IMR-90 (cell line): Measurements from ENCODE around the gene LEPR. TPM values are rescaled to one million over a fixed set of nuclear protein-coding genes. Genes with fewer than 3 reads are reported as not detected.

Experiments used
- ATAC-seq: fragments of 200-7000 bp; cut with Tn5 transposase; 2 replicates; pipeline ENCODE4 v1.9.1; 2020; ENCODE audit warnings: low read depth, mild to moderate bottlenecking, moderate library complexity
- BruUV-seq: library from RNA; stranded (reverse); fragments of 400-500 nt; replicated peaks from 2 replicates; lab custom pipeline; 2021; lab: Mats Ljungman, UMichigan
- CTCF ChIA-PET: fragments of 300-600 bp; formaldehyde crosslinking; extraction: SDS; loops from one replicate; lab custom pipeline; 2021; ENCODE audit warnings: antibody characterized with exemption; lab: Yijun Ruan, JAX
- POLR2A ChIA-PET: fragments of 300-600 bp; sonication (Branson Sonifier 250); formaldehyde crosslinking; loops from one replicate; lab custom pipeline; 2022; ENCODE audit warnings: antibody characterized with exemption; ENCODE audit not compliant: unreplicated experiment; lab: Charles Lee
- DNase-seq: peaks from one replicate; pipeline ENCODE4 v3.0.0; 2013
- H2AFZ ChIP-seq: replicated peaks from 2 replicates; pipeline ENCODE3; 2013; ENCODE audit warnings: low read length, mild to moderate bottlenecking; ENCODE audit not compliant: poor library complexity
- H2AK5ac ChIP-seq: 2 replicates; pipeline ENCODE4 v1.6.1; 2013; ENCODE audit warnings: low read depth, low read length, inconsistent platforms
- H2AK9ac ChIP-seq: replicated peaks from 2 replicates; pipeline ENCODE3; 2013; ENCODE audit warnings: mild to moderate bottlenecking, low read depth, low read length, moderate library complexity; ENCODE audit not compliant: poor library complexity
- H2BK120ac ChIP-seq: 2 replicates; pipeline ENCODE4 v1.6.1; 2013; ENCODE audit warnings: low read depth, low read length, inconsistent platforms
- H2BK15ac ChIP-seq: 3 replicates; pipeline ENCODE4 v1.6.1; 2013; ENCODE audit warnings: low read depth, low read length, inconsistent platforms
- H2BK20ac ChIP-seq: 2 replicates; pipeline ENCODE4 v1.6.1; 2013; ENCODE audit warnings: low read depth, mild to moderate bottlenecking, inconsistent platforms, low read length, moderate library complexity
- H2BK5ac ChIP-seq: 2 replicates; pipeline ENCODE4 v1.6.1; 2013; ENCODE audit warnings: mild to moderate bottlenecking, low read depth, low read length, inconsistent platforms; ENCODE audit not compliant: poor library complexity, severe bottlenecking
- H3K14ac ChIP-seq: replicated peaks from 2 replicates; pipeline ENCODE4 v1.6.1; 2013; ENCODE audit warnings: low read depth, low read length, inconsistent platforms
- H3K18ac ChIP-seq: 2 replicates; pipeline ENCODE4 v1.6.1; 2013; ENCODE audit warnings: low read depth, low read length, control low read depth
- H3K23ac ChIP-seq: 2 replicates; pipeline ENCODE4 v1.6.1; 2013; ENCODE audit warnings: low read depth, low read length, inconsistent platforms
- H3K27ac ChIP-seq: 2 replicates; pipeline ENCODE4 v1.5.1; 2013; ENCODE audit warnings: mild to moderate bottlenecking, control low read depth, low read length; ENCODE audit not compliant: insufficient read depth
- H3K27me3 ChIP-seq: 2 replicates; pipeline ENCODE4 v1.6.1; 2013; ENCODE audit warnings: low read length; ENCODE audit not compliant: control insufficient read depth, insufficient read depth
- H3K36me3 ChIP-seq: 2 replicates; pipeline ENCODE4 v1.6.1; 2013; ENCODE audit warnings: low read length, mixed read lengths; ENCODE audit not compliant: control insufficient read depth, insufficient read depth
- H3K4ac ChIP-seq: 2 replicates; pipeline ENCODE4 v1.6.1; 2013; ENCODE audit warnings: low read depth, low read length, inconsistent platforms
- H3K4me1 ChIP-seq: 2 replicates; pipeline ENCODE4 v1.6.1; 2013; ENCODE audit warnings: low read length, mixed read lengths; ENCODE audit not compliant: control insufficient read depth, insufficient read depth
- H3K4me2 ChIP-seq: 2 replicates; pipeline ENCODE4 v1.6.1; 2013; ENCODE audit warnings: low read depth, mild to moderate bottlenecking, control low read depth, low read length, moderate library complexity
- H3K4me3 ChIP-seq: 2 replicates; pipeline ENCODE4 v1.5.1; 2013; ENCODE audit warnings: low read depth, mild to moderate bottlenecking, control low read depth, low read length, moderate library complexity; ENCODE audit not compliant: insufficient read depth
- H3K56ac ChIP-seq: 2 replicates; pipeline ENCODE4 v1.6.1; 2013; ENCODE audit warnings: low read length, inconsistent platforms; ENCODE audit not compliant: insufficient read depth; ENCODE audit errors: extremely low read depth
- H3K79me1 ChIP-seq, 2 experiments: 2 replicates each; pipeline ENCODE4 v1.6.1; 2013; ENCODE audit warnings: low read length in 2 of 2, inconsistent platforms in 1 of 2, low read depth in 1 of 2
- H3K9ac ChIP-seq: 2 replicates; pipeline ENCODE4 v1.6.1; 2013; ENCODE audit warnings: low read depth, low read length, control low read depth
- H3K9me1 ChIP-seq: 2 replicates; pipeline ENCODE4 v1.6.1; 2013; ENCODE audit warnings: low read length, inconsistent platforms; ENCODE audit not compliant: insufficient read depth
- H3K9me3 ChIP-seq: 2 replicates; pipeline ENCODE4 v1.6.1; 2013; ENCODE audit warnings: low read length; ENCODE audit not compliant: control insufficient read depth, insufficient read depth
- H4K20me1 ChIP-seq: 2 replicates; pipeline ENCODE4 v1.6.1; 2013; ENCODE audit warnings: low read length, inconsistent platforms; ENCODE audit not compliant: insufficient read depth
- H4K5ac ChIP-seq: 2 replicates; pipeline ENCODE4 v1.6.1; 2013; ENCODE audit warnings: mild to moderate bottlenecking, low read depth, low read length, control low read depth
- H4K8ac ChIP-seq, 2 experiments: 2 replicates each; pipeline ENCODE4 v1.6.1; 2013; ENCODE audit warnings: low read depth in 2 of 2, low read length in 2 of 2, control low read depth in 1 of 2, inconsistent platforms in 1 of 2
- H4K91ac ChIP-seq: 2 replicates; pipeline ENCODE4 v1.6.1; 2013; ENCODE audit warnings: low read depth, low read length, inconsistent platforms; ENCODE audit not compliant: insufficient read depth
- RAD21 ChIP-seq: IDR thresholded peaks from 2 replicates; pipeline ENCODE4 v1.6.1; 2012; ENCODE audit warnings: low read length, improper control_type of control experiment
- RCOR1 ChIP-seq: IDR thresholded peaks from 2 replicates; pipeline ENCODE4 v1.6.1; 2012; ENCODE audit warnings: mild to moderate bottlenecking, low read length, improper control_type of control experiment; ENCODE audit not compliant: insufficient replicate concordance
- WGBS, 2 experiments: methylation state at CpG; one replicate each; pipeline versions ENCODE4 v1.1.5 to v1.1.7; 2013; ENCODE audit warnings: missing lambda C conversion rate in 2 of 2; ENCODE audit not compliant: insufficient read length in 1 of 2; ENCODE audit errors: extremely low coverage in 2 of 2; 5-methylcytosine and 5-hydroxymethylcytosine counted together
- dilution Hi-C: fragments of 300-500 bp; cut with HindIII; formaldehyde crosslinking; loops from one replicate; pipeline ENCODE4 v1.14.3; 2018; ENCODE audit warnings: low sequenced_read_pairs; ENCODE audit not compliant: unreplicated experiment
- in situ Hi-C: fragments of 300-500 bp; cut with MboI; formaldehyde crosslinking; loops from 3 replicates; pipeline ENCODE4 v1.14.3; 2019; ENCODE audit warnings: low sequenced_read_pairs, inconsistent platforms, mixed read lengths
- intact Hi-C: fragments of 100-400 bp; cut with micrococcal nuclease; formaldehyde crosslinking; loops from 2 replicates; pipeline ENCODE4 v1.10.0; 2022
- polyA plus RNA-seq, 3 experiments: library from polyadenylated mRNA; depleted of rRNA; stranded (reverse); fragments of >200 nt; gene quantifications; 2 replicates each; pipeline ENCODE4 v1.2.3, GENCODE V29; 2012; ENCODE audit warnings: low replicate concordance in 1 of 3
- total RNA-seq: library from RNA; depleted of rRNA; stranded (reverse); fragments of >200 nt; gene quantifications from 2 replicates; pipeline ENCODE4 v1.2.3, GENCODE V29; 2012

The LEPR gene
- total and polyA plus RNA-seq, 2 of the 4 experiments (the other 2 are of a cell fraction): 2.1 to 8.8 TPM

GRCh38 chr1:65425006-65425405, 4.5 kb downstream of the LEPR start:
- dilution Hi-C loops: no loop called here

More at GRCh38 chr1:65425006-65425405, 4.5 kb downstream of the LEPR start:
- Histone ChIP-seq H3K4me2 (no peak overlapping the region), H4K5ac (no peak overlapping the region), H2BK120ac (peak overlapping the region; percentile 58; the same call in 1 of the 2 replicates), H2AK5ac (no peak overlapping the region), H2BK20ac (0 out of 2 replicates have a peak overlapping the region, but pooled peaks have one; percentile 51), H3K27ac (no peak overlapping the region), H3K9ac (no peak overlapping the region), H2AFZ (no peak overlapping the region), H3K14ac (no peak overlapping the region), H4K20me1 (peaks cover 3% of the 10 kb centered on the region; the same call in 1 of the 2 replicates), H3K79me1 (peaks cover 38 to 56% of the 10 kb centered on the region in 2 experiments), H3K56ac (0 out of 2 replicates have a peak overlapping the region, but pooled peaks have one; percentile 37), H2BK5ac (peak overlapping the region; percentile 72), H4K91ac (no peak overlapping the region), H3K4ac (no peak overlapping the region), H3K27me3 (no peaks in the 10 kb centered on the region), H3K36me3 (peaks cover 19% of the 10 kb centered on the region), H2BK15ac (peak overlapping the region; percentile 38; the same call in 1 of the 3 replicates), H2AK9ac (no peak overlapping the region), H3K9me1 (peaks cover 19% of the 10 kb centered on the region), H4K8ac (peak overlapping the region in 1 of 2 experiments; percentile 44; a peak in 1 of 4 replicates), H3K23ac (no peak overlapping the region), H3K4me3 (no peak overlapping the region), H3K4me1 (peaks cover 20% of the 10 kb centered on the region), H3K9me3 (no peaks in the 10 kb centered on the region), H3K18ac (peak overlapping the region; percentile 18; the same call in 1 of the 2 replicates)
- intact Hi-C loops (no loop called here), in situ Hi-C loops (loop anchor here (10.0 kb wide), 3 partner anchors 360 to 1020 kb away; no protein-coding TSS in a partner anchor)
- ATAC-seq (no peak), DNase-seq (no peak)
- no CpG with 5 or more reads among the region's 2 CpGs for WGBS, 2 experiments
- ChIA-PET CTCF (no interaction called here), POLR2A (no interaction called here)
- TF ChIP-seq RCOR1: no peak
- TF ChIP-seq RAD21: no peak
- BruUV-seq: no TSS peak
